GM18907 (cell line): ENCODE results near the gene MDFI.

Source experiments
- ATAC-seq: cut with Tn5 transposase; IDR thresholded peaks from one replicate; pipeline ENCODE4 v1.9.1; 2021; ENCODE audit warnings: mild to moderate bottlenecking, moderate library complexity; ENCODE audit not compliant: unreplicated experiment

MDFI gene, protein sequence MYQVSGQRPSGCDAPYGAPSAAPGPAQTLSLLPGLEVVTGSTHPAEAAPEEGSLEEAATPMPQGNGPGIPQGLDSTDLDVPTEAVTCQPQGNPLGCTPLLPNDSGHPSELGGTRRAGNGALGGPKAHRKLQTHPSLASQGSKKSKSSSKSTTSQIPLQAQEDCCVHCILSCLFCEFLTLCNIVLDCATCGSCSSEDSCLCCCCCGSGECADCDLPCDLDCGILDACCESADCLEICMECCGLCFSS

DNA sequence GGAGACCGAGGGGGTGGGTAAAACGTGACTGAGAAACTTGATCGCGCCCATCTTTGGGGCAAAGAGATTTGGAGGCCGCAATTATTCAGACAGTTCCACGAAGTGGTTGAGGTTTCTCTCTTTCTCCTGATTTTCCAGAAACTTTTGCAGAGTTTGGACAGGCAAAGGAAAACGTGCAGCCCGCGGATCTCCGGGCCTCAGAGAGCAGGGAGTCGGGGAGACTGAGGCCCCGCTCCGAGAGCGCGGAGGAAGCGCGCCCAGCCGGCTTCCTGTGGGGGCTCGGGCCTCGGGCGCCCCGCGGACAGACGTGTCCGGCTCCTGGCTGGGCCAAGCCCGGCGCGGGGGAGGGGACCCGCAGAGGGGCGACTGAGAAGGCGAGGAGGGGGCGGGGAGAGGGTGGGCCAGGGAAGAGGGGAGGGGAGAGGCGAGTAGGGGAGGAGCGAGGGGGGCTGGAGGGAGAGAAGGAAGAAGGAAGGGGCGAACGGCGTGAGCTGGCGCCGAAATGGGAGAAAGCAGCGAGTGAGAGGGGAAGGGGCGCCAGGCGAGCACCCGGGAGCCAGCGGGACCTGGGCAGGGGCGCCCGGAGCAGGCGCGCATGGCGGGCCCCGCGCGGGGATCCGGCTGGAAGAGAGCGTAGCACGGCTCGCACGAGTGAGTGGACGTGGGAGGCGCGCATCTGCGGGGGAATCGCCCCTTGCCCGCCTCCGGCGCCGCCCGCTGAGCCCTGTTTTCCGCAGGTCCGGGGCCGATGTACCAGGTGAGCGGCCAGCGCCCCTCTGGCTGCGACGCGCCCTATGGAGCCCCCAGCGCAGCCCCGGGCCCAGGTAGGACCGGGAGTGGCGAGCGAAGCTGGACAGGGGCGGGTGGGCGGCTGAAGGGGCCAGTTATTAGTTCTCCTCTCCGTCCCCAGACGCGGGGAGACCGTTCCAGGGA, at the start of gene MDFI:
MDFI (plus strand) TSS at position 467 of the 933 bp plus-strand sequence; CDS start at position 749, 282 bp downstream.
- ATAC-seq, result no peak

DNA sequence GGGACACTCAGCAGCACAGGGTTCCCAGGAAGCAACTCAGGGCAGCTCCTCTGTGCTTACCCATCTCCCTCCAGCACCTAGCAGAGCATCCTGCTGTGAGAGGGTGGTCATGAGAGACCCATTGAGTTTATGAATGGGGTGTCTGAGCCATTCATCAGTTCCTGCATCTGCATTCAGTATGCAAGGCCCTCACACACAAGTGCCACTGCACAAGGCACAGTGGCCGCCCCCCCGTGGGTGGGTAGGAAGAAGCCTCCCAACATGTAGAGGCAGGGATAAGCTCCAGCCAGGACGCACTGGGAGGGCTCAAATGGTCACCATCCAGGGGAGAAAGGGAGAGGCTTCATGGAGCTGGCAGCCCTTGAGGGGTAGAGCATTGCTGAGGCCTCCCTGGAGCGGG, 49.0 kb upstream of the MDFI start:
- no peak for ATAC-seq

DNA sequence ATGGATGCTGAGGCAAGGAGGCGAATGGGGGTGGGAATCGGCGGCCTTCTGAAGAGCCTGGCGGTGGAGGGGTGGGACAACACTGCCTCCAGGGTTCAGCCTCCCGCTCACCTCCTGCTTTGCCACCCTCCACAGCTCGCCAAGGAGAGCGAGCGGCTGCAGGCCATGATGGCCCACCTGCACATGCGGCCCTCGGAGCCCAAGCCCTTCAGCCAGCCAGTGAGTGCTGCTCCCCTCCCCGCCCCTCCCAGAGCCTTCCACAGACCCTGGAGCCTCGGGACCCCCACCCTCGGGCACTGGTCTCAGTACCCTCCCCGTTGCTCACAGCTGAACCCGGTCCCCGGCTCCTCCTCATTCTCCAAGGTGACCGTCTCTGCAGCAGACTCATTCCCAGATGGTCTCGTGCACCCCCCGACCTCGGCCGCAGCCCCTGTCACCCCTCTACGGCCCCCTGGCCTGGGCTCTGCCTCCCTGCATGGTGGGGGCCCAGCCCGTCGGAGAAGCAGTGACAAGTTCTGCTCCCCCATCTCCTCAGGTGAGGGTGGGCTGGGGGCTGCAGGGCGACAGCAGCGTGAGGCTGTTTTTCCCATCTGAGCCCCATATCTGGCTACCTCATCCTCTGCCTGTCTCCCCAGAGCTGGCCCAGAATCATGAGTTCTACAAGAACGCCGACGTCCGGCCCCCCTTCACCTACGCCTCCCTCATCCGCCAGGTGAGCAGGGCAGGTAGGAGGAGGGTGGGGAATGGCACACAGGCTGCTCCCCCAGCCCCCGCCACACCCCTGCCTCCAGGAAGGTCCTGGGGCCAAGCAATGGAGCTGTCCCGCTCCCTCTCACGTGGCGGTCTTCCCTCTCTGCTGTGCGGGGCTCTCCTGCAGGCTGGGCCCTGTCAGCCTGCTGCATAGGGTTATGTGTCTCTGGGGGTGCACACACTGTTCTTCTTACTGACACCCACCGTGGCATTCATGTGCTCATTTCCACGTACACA, 48.3 kb upstream of the MDFI start:
- no peak for ATAC-seq

DNA sequence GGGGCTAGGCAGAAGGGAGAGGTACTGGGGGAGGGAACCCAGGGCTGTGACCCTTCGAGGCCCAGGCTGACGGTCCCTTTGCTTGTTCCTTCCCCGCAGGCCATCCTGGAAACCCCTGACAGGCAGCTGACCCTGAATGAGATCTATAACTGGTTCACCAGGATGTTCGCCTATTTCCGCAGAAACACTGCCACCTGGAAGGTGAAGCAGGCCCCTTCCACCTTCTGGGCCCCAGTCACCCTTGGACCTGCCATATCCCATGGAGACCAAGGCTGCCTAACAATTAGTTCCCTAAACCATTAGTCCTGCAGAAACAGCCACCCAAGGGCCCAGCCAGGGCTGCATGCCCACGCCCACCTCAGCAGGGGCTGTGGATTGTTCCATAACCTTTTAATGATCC, 47.1 kb upstream of the MDFI start:
- ATAC-seq, result no peak

DNA sequence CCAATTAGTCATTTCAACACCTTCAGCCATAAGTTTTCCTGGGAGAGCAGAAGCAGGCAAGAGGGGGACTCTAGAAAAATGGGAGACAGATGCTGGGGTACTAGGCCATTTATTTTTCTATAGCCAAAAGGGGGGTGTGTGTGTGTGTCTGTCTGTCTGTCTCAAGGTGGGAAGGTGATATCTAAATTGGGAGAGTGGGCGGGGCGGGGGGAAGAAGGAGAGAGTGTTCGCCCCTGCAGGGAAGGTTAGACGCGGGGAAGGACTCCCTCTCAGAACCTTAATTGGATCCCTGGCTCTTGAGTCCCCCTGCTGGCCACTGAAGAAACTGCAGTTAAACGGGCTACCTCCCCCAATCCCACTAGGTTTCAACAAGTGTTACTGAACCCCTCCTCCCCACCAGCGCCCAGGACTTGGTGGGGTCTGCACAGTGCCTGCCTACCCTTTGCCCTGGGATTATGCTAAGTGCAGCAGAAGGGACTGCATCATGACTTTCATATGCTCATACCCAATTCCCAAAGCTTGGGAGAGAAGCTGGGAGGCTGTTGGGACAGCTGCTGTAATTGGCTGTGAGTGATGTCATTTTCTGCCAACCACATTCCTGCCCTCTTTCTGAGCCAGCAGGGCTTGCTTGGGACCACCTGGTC, 46.3 kb upstream of the MDFI start:
- no peak for ATAC-seq

DNA sequence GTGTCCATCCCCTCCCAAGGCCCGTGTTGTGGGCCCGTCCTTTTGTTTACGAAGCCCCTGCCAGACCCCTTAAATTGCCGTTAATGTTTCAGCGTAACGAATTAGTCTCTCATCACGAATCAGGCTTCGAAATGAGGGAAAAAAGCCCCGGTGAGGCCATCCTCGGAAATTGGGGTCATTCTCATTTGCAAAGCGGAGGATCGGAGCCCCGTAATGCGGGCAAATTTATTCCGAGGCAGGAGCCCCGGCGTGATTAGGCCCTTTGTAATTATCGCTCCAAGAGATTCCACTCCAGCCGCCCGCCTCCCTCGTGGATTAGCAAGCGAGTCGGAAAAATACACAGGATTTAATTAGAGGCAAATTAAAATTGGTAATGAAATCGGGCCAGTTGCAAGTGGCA, 44.9 kb upstream of the MDFI start:
- no peak for ATAC-seq

DNA sequence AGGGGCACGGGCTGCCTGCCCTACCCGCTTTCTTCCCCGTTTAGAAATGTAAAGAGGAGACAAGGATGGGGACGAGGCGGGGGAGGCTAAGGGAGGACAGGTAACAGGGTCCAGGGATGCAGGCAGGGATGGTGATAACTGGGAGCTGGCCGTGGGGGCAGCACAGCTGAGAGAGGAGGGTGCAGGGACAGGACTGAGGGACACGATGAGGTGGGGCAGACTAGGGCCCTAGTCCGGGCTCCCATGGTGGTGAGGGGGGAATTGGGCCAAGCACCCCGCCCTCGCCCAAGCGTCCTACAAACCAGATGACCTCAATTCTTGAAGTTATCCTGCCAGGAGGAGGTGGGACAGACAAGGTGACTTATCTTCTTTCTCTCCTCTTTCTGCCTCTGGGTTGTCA, 44.4 kb upstream of the MDFI start:
- ATAC-seq, result no peak

DNA sequence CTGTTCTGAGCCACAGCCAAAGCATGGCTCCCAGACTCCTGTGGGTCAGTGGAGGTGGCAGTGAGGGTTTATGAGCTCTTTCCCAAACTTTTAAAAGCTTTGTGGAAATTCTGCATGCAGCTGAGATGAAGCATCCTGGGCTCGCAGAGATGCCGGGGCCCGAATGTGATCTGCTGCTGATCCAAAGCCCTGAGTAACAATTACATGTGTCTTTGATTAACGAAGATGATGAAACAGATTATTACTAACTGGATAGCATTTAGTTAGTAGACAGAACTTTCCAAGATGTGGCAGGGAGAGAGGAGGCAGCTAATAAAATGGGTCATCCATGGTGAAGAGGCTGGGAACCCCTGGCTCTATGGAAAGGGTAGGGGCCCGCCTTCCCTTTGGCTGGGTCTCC, 43.9 kb upstream of the MDFI start:
- no peak for ATAC-seq

DNA sequence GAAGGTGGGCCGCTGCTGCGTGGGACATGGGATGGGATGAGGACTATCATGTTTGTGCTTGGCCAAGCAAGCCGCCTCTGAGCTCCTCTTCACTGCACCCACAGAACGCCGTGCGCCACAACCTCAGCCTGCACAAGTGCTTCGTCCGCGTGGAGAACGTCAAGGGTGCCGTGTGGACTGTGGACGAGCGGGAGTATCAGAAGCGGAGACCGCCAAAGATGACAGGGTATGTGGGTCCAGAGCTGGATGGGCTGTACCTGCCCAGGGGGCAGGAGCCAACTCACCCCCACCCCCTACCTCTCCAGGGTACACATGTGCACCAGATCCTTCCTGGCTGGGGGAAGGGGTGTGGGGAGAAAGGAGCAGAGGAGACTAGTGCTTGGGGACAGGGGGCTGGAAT, 43.5 kb upstream of the MDFI start:
- ATAC-seq, result no peak

DNA sequence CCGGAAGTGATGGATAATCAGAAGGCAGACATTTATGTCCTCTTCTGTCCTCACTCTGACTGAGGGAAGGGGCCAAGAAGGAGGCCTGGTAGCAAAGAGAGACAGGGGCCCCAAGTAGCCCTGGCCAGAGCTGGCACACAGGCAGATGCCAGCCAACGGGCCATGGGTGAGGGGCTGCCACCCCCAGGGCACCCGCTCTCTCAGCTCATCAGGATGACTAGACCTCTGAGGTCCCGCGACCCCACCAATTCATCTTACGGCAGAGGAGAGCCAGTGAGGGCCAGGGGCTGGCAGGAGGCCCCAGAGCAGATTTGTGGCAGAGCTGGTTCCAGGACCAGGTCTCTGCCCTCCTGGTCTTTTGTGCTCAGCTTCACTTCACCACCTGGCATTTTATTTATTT, 43.1 kb upstream of the MDFI start:
- no peak for ATAC-seq

DNA sequence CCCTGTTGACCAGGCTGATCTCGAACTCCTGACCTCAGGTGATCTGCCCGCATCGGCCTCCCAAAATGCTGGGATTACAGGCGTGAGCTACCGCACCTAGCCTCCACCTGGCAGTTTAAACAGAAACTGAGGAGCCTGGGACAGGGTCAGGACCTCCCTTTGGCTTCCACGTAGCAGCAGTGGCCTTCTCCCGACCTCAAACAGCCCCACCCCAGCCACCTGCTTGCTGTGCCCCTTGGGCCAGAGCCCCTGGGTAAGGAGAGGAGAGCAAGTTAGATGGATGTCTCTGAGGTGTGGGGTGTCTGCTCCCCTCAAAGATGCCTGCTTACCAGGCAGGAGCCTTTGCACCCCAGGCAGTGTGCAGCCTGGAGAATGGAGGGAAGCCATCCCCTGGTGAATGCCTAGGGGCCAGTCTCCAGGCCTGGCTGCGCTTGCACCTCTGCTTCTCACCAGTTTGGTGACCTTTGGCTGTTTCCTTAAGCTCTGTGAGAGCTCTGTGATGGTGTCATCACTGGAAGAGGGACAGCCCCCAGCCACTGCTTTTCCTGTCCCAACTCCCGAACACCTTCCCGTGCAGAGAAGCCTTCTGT, 42.1 kb upstream of the MDFI start:
- no peak for ATAC-seq

DNA sequence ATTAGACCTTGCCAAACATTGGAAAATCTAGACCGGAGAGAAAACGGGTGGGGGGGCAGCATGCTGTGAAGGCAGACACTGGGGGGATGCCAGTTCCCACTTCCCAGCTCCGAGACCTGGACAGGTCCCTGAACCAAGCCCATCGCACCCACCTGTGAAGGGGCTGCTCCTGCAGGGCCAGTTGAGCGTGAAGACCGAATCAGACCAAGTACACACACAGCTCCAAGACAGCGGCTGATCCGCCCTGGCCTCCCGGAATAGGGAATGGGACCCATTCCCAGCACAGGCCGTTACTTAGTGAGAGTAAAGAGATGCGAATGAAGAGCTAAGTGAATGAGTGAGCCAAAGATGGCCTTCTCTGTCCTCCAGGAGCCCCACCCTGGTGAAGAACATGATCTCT, 41.5 kb upstream of the MDFI start:
- no peak for ATAC-seq

DNA sequence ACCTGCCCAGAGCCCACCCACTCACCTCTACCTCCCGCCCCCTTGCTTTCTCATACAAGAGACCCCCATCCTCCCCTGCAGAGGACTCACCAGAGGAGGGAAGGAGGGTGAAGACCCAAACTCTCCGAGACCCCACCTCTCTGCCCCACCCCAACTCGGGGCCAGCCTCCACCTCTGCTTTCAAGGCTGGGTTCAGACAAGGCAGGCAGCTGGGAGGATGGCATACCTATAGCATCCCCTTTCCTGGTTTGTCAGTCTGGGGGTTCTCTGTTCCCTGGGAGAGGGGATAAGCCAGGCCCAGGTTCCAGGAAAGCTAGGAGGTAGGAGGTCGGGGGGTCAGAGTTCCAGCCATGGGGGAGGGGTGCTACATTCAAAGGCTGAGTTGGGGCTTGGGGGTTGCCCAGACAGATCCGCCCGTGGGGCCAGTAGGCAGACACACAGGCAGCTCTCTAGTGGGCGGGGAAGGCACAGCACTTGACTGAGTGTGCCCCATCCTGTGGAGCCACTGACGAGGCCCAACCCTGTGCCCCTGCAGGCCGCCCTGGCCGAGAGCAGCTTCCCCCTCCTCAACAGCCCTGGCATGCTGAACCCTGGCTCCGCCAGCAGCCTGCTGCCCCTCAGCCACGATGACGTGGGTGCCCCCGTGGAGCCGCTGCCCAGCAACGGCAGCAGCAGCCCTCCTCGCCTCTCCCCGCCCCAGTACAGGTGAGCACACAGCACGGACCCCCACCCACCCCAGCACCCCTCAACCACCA, 40.8 kb upstream of the MDFI start:
- ATAC-seq, result no peak

DNA sequence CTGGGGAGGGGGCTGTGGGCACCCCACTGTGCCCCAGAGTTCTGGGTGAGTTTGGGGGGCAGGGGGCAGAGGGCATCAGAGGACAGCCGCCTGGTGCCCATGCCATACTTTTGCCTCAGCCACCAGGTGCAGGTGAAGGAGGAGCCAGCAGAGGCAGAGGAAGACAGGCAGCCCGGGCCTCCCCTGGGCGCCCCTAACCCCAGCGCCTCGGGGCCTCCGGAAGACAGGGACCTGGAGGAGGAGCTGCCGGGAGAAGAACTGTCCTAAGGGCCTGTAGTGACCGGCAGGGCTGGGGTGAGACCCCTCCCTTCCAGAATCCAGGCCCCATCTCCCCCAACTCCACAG, 39.6 kb upstream of the MDFI start:
- no peak for ATAC-seq

DNA sequence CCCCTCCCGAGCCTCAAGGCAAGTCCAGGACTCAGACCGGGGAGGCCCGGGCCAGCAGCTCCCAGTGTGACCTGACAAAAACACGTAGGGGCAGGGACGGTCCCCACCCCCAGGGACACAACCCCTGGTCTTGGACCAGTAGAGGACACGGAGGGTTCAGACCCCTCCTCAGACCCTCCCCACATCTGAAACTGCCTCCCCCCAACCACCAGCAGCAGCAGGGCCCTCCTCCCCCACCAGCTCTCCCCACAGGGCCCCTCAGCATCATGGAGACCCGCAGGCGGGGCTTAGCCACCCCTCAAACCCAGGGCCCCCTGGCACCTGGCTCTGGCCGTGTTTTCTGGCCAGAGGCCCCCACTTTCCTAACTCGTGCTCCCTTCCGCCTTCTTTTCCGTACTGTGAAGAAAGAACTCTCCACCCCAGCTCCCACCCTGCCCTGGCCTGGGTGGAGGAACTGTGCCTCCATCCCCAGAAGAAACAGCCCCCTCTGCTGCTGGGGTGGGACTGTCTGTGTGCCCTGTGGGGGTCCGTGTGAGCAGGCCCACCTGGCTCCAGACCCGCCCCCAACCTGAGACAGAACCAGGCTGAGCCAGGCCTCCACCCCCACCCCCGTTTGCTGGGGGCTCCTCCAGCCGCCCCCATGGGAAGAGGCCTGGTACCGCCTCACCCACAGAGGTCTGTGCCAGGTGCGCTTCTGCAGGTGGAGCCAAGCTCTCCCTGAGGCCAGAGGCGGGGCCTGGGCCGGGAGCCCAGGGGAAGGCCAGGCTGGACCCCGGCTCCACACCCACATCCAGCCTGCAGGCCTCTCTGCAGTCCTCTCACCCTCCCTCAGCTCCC, 39.0 kb upstream of the MDFI start:
- no peak for ATAC-seq

DNA sequence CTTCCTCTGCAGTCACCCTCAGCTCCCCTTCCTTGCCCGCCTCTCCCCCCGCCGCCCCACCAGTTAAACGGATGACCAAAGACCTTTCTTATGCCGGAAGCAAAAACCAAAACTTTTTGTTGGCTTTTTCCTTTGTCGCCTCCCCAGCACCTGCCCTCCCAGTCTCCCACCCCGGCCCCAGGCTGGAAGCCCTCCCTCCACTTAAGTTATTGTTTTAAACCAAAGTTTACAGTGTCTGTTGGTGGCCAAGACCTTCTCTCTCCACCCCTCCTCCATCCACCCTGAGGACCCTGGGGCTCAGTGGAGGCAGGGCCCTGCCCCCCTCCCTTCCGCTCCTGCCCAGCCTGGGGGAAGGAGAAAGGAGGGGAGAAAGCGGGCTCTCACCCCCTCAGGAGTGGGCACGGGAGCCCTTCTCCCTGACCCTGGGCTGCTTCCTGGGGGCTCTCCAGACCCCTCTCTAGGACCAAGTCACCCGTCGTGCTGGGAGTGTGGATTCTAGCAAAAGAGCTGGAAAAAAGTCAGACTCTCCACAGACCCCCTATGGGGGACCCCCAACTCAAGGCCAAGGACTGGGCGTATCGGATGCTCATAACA, 38.3 kb upstream of the MDFI start:
- ATAC-seq, result no peak

DNA sequence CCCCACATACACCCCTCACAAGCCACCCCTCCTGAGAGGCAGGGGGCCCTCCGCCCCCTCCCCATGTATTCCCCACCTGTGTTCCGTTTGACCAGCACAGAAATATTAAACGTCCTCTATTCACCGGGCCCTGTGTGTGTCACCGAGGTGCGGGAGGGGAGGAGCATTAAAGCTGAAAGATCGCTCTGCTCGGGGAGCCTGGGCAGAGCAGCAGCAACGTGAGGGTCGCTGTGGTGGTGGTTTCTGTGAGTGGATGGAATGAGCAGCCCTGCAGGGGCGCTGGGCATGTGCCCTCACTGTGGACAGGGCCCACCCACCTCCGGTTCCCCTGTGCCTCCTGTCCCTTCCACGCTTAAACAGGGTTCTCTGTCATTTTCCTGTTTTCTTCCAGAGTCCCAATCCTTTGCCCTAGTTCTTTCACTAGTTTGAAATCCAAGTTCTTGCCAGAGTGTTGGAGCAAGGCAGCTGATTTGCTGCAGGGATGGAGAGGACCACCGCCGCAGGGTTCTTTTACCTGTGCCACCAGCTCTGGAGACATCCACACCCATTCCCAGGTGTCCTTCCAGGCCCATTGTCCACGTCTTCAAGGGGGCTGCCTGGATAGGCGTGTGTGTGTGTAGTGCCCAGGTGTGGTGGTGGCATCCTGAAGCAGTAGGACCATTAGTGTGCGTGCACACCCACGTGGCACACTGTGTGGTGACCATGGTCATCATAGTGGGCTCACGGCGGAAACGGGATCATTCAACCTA, 37.6 kb upstream of the MDFI start:
- no peak for ATAC-seq

DNA sequence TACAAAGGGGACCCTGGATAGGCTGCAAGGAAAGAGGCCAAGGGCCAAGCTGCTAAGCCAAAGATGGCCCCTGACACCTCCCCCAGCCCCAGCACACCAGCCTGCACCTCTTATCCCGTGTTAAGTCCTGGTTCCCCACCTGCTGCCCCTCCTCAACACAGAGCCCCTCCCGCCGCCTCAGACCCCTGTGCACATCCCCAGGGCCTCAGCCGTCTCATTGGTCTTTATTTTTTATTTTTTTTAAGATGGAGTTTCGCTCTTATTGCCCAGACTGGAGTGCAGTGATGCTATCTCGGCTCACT, 37.1 kb upstream of the MDFI start:
- no peak for ATAC-seq
